ENCODE measurements around the gene DTX3. TPM values are rescaled to one million over a fixed set of nuclear protein-coding genes. Genes with fewer than 3 reads are reported as not detected.
A peak's percentile ranks its signal among the peaks of the same experiment; 100 is the strongest.
"Not testable (repeated sequence)": the region's sequence is repeated elsewhere in the genome, so short reads cannot be mapped to it uniquely, and the experiment has no call there.

DTX3 gene
- total and polyA plus RNA-seq, 9 donors: 20.5 to 36.2 (median 28.3) TPM

DNA sequence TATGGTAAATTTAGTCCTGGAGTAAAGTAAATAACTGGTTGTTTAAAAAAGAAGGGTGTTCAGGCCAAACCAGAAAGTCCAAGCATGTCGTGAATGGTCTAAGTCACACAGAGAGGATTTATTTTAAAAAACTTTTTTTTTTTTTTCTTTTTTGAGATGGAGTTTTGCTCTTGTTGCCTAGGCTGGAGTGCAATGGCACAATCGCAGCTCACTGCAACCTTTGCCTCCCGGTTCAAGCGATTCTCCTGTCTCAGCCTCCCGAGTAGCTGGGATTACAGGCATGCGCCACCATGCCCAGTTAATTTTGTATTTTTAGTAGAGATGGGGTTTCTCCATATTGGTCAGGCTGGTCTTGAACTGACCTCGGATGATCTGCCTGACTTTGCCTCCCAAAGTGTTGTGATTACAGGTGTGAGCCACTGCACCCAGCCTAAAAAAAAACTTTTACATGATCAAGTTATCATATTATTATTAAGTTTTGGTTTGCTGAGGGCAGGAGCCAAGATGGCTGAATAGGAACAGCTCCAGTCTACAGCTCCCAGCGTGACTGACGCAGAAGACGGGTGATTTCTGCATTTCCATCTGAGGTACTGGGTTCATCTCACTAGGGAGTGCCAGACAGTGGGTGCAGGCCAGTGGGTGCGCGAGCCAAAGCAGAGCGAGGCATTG lies 41.5 kb downstream of the DTX3 start:
- H3K27me3 ChIP-seq (ENCODE audit: control insufficient read depth, insufficient read depth, low read length); H3K4me1 ChIP-seq (ENCODE audit: control insufficient read depth, insufficient read depth, low read length); H3K27ac ChIP-seq (ENCODE audit: low read length); H3K9me3 ChIP-seq (replicated peaks; ENCODE audit: control insufficient read depth, low read depth, low read length); H3K36me3 ChIP-seq (ENCODE audit: control insufficient read depth, insufficient read depth, low read length); H3K4me3 ChIP-seq (ENCODE audit: low read length): not testable (repeated sequence)
- WGBS (ENCODE audit: insufficient coverage): no CpG with 5 or more reads among the region's 13 CpGs
- peak; percentile 4 for DNase-seq

- not testable (repeated sequence) for H3K36me3 ChIP-seq (ENCODE audit: control insufficient read depth, insufficient read depth, low read length); H3K27me3 ChIP-seq (ENCODE audit: control insufficient read depth, insufficient read depth, low read length); H3K4me1 ChIP-seq (ENCODE audit: control insufficient read depth, insufficient read depth, low read length); H3K27ac ChIP-seq (ENCODE audit: low read length); H3K4me3 ChIP-seq (ENCODE audit: low read length); H3K9me3 ChIP-seq (replicated peaks; ENCODE audit: control insufficient read depth, low read depth, low read length); DNase-seq
- no CpG with 5 or more reads among the region's 15 CpGs for WGBS (ENCODE audit: insufficient coverage)
Measured at GRCh38 chr12:57646659-57647049, 42.0 kb downstream of the DTX3 start.

GRCh38 chr12:57654042-57654441 lies 49.4 kb downstream of the DTX3 start:
- H3K4me3 ChIP-seq (ENCODE audit: low read length): no peak overlapping the region
- H3K27ac ChIP-seq (ENCODE audit: low read length): no peak overlapping the region
- DNase-seq: no peak
- no peaks in the 10 kb centered on the region for H3K4me1 ChIP-seq (ENCODE audit: control insufficient read depth, insufficient read depth, low read length)
- no peaks in the 10 kb centered on the region for H3K27me3 ChIP-seq (ENCODE audit: control insufficient read depth, insufficient read depth, low read length)
- no peaks in the 10 kb centered on the region for H3K36me3 ChIP-seq (ENCODE audit: control insufficient read depth, insufficient read depth, low read length)
- H3K9me3 ChIP-seq (replicated peaks; ENCODE audit: control insufficient read depth, low read depth, low read length): no peaks in the 10 kb centered on the region
- no CpG with 5 or more reads among the region's 3 CpGs for WGBS (ENCODE audit: insufficient coverage)

DNA sequence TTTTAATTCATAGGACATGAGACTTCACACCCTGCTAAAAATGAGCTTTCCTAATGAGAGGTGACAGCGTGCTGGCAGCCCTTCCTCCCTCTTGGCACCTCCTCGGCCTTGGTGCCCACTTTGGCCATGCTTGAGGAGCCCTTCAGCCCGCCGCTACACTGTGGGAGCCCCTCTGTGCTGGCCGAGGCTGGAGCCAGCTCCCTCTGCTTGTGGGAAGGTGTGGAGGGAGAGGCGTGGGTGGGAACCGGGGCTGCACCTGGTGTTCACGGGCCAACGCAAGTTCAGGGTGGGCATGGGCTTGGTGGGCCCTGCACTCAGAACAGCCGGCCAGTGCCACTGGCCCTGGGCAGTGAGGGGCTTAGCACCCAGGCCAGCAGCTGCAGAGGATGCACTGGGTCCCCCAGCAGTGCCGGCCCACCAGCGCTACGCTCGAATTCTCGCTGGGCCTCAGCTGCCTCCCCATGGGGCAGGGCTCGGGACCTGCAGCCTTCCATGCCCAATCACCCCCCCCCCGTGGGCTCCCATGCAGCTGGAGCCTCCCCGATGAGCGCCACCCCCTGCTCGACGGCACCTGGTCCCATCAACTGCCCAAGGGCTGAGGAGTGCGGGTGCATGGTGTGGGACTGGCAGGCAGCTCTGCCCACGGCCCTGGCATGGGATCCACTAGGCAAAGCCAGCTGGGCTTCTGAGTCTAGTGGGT lies 51.1 kb downstream of the DTX3 start:
- no peaks in the 10 kb centered on the region for H3K4me1 ChIP-seq (ENCODE audit: control insufficient read depth, insufficient read depth, low read length)
- H3K4me3 ChIP-seq (ENCODE audit: low read length): no peak overlapping the region
- no peaks in the 10 kb centered on the region for H3K36me3 ChIP-seq (ENCODE audit: control insufficient read depth, insufficient read depth, low read length)
- 80% methylated on average over 17 of the region's 23 CpGs for WGBS (ENCODE audit: insufficient coverage)
- no peaks in the 10 kb centered on the region for H3K27me3 ChIP-seq (ENCODE audit: control insufficient read depth, insufficient read depth, low read length)
- no peaks in the 10 kb centered on the region for H3K9me3 ChIP-seq (replicated peaks; ENCODE audit: control insufficient read depth, low read depth, low read length)
- no peak for DNase-seq
- no peak overlapping the region for H3K27ac ChIP-seq (ENCODE audit: low read length)

- H3K27me3 ChIP-seq (ENCODE audit: control insufficient read depth, insufficient read depth, low read length); H3K27ac ChIP-seq (ENCODE audit: low read length); H3K9me3 ChIP-seq (replicated peaks; ENCODE audit: control insufficient read depth, low read depth, low read length); H3K4me3 ChIP-seq (ENCODE audit: low read length); H3K36me3 ChIP-seq (ENCODE audit: control insufficient read depth, insufficient read depth, low read length); H3K4me1 ChIP-seq (ENCODE audit: control insufficient read depth, insufficient read depth, low read length); DNase-seq: not testable (repeated sequence)
- WGBS (ENCODE audit: insufficient coverage): no CpG with 5 or more reads among the region's 4 CpGs
Measured at GRCh38 chr12:57656408-57656807, 51.8 kb downstream of the DTX3 start.

- Histone ChIP-seq H3K36me3 (ENCODE audit: control insufficient read depth, insufficient read depth, low read length) (no peaks in the 10 kb centered on the region), H3K27me3 (ENCODE audit: control insufficient read depth, insufficient read depth, low read length) (no peaks in the 10 kb centered on the region), H3K27ac (ENCODE audit: low read length) (no peak overlapping the region), H3K4me1 (ENCODE audit: control insufficient read depth, insufficient read depth, low read length) (no peaks in the 10 kb centered on the region), H3K4me3 (ENCODE audit: low read length) (no peak overlapping the region), H3K9me3 (replicated peaks; ENCODE audit: control insufficient read depth, low read depth, low read length) (no peaks in the 10 kb centered on the region)
- no peak for DNase-seq
- WGBS (ENCODE audit: insufficient coverage): 33% methylated on average over 1 of the region's 3 CpGs
Measured at GRCh38 chr12:57657744-57658143, 53.1 kb downstream of the DTX3 start.

DNA sequence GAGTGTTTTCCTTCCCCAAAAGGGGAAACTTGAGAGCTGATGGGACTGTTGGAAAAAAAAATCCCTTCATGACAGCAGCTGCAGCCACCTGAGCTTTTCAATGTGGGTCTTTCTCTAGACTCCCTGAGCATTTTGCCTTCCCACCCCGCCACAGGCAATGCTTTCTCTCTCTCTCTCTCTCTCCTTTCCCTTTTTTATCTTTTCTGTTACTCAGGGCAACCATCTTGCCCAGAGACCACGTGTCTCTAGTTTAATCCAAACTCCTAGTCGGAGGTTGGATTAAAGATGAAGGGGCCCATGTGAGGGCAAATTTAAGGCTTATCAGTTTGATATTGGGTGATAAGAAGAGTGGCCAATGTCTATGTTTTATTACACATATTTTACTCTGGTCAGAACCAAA lies 54.3 kb downstream of the DTX3 start:
- H3K4me3 ChIP-seq (ENCODE audit: low read length): no peak overlapping the region
- DNase-seq: no peak
- no peak overlapping the region for H3K27ac ChIP-seq (ENCODE audit: low read length)
- H3K9me3 ChIP-seq (replicated peaks; ENCODE audit: control insufficient read depth, low read depth, low read length): no peaks in the 10 kb centered on the region
- H3K36me3 ChIP-seq (ENCODE audit: control insufficient read depth, insufficient read depth, low read length): no peaks in the 10 kb centered on the region
- no peaks in the 10 kb centered on the region for H3K4me1 ChIP-seq (ENCODE audit: control insufficient read depth, insufficient read depth, low read length)
- H3K27me3 ChIP-seq (ENCODE audit: control insufficient read depth, insufficient read depth, low read length): no peaks in the 10 kb centered on the region
- no CpG with 5 or more reads among the region's 3 CpGs for WGBS (ENCODE audit: insufficient coverage)

Other genes starting within 250 kb of the DTX3 start
- gene R3HDM2, start 173.8 kb upstream of the DTX3 start, total RNA-seq: 20.2 TPM
- 10 to 100 TPM; 32.8 to 52.6 (median 40.4) TPM for gene R3HDM2, start 173.8 kb upstream of the DTX3 start, polyA plus RNA-seq (ENCODE audit: insufficient read depth in 1 of 8, insufficient read length in 8 of 8, low replicate concordance in 1 of 8)
- gene INHBC, start 170.0 kb upstream of the DTX3 start, total RNA-seq: not detected
- under 1 TPM in 7 of 8 donors, not detected in 1; 0.07 to 0.19 (median 0.12) TPM for gene INHBC, start 170.0 kb upstream of the DTX3 start, polyA plus RNA-seq (ENCODE audit: insufficient read depth in 1 of 8, insufficient read length in 8 of 8, low replicate concordance in 1 of 8)
- gene INHBE, start 149.5 kb upstream of the DTX3 start, total RNA-seq: 1.8 TPM
- gene INHBE, start 149.5 kb upstream of the DTX3 start, polyA plus RNA-seq (ENCODE audit: insufficient read depth in 1 of 8, insufficient read length in 8 of 8, low replicate concordance in 1 of 8): 1 to 10 TPM; 1.4 to 2.9 (median 2.1) TPM
- gene GLI1, start 145.0 kb upstream of the DTX3 start, total RNA-seq: 7.1 TPM
- gene GLI1, start 145.0 kb upstream of the DTX3 start, polyA plus RNA-seq (ENCODE audit: insufficient read depth in 1 of 8, insufficient read length in 8 of 8, low replicate concordance in 1 of 8): 10 to 100 TPM in 4 of 8 donors, 1 to 10 TPM in 4; 8.4 to 16.2 (median 9.9) TPM
- gene ARHGAP9, start 125.0 kb upstream of the DTX3 start, total RNA-seq: 3.6 TPM
- 1 to 10 TPM; 4.6 to 6.9 (median 5.6) TPM for gene ARHGAP9, start 125.0 kb upstream of the DTX3 start, polyA plus RNA-seq (ENCODE audit: insufficient read depth in 1 of 8, insufficient read length in 8 of 8, low replicate concordance in 1 of 8)
- gene MARS1, start 116.8 kb upstream of the DTX3 start, total RNA-seq: 82.0 TPM
- gene MARS1, start 116.8 kb upstream of the DTX3 start, polyA plus RNA-seq (ENCODE audit: insufficient read depth in 1 of 8, insufficient read length in 8 of 8, low replicate concordance in 1 of 8): 10 to 100 TPM; 82.0 to 99.3 (median 92.3) TPM
- 28.3 TPM for gene DDIT3, start 84.3 kb upstream of the DTX3 start, total RNA-seq
- gene DDIT3, start 84.3 kb upstream of the DTX3 start, polyA plus RNA-seq (ENCODE audit: insufficient read depth in 1 of 8, insufficient read length in 8 of 8, low replicate concordance in 1 of 8): 10 to 100 TPM in 7 of 8 donors, 1 to 10 TPM in 1; 9.7 to 17.9 (median 13.1) TPM
- 11.0 TPM for gene MBD6, start 82.0 kb upstream of the DTX3 start, total RNA-seq
- 10 to 100 TPM; 27.3 to 55.5 (median 33.1) TPM for gene MBD6, start 82.0 kb upstream of the DTX3 start, polyA plus RNA-seq (ENCODE audit: insufficient read depth in 1 of 8, insufficient read length in 8 of 8, low replicate concordance in 1 of 8)
- gene DCTN2, start 57.6 kb upstream of the DTX3 start, total RNA-seq: 108 TPM
- 100 to 1,000 TPM; 139 to 174 (median 155) TPM for gene DCTN2, start 57.6 kb upstream of the DTX3 start, polyA plus RNA-seq (ENCODE audit: insufficient read depth in 1 of 8, insufficient read length in 8 of 8, low replicate concordance in 1 of 8)
- gene KIF5A, start 54.8 kb upstream of the DTX3 start, total RNA-seq: 0.04 TPM
- under 1 TPM in 7 of 8 donors, not detected in 1; 0.07 to 0.85 (median 0.12) TPM for gene KIF5A, start 54.8 kb upstream of the DTX3 start, polyA plus RNA-seq (ENCODE audit: insufficient read depth in 1 of 8, insufficient read length in 8 of 8, low replicate concordance in 1 of 8)
- gene PIP4K2C, start 13.6 kb upstream of the DTX3 start, total RNA-seq: 8.9 TPM
- gene PIP4K2C, start 13.6 kb upstream of the DTX3 start, polyA plus RNA-seq (ENCODE audit: insufficient read depth in 1 of 8, insufficient read length in 8 of 8, low replicate concordance in 1 of 8): 10 to 100 TPM; 10.2 to 14.3 (median 11.7) TPM
- 32.3 TPM for gene ARHGEF25, start 6.6 kb downstream of the DTX3 start, total RNA-seq
- 10 to 100 TPM; 33.3 to 51.2 (median 40.3) TPM for gene ARHGEF25, start 6.6 kb downstream of the DTX3 start, polyA plus RNA-seq (ENCODE audit: insufficient read depth in 1 of 8, insufficient read length in 8 of 8, low replicate concordance in 1 of 8)
- 1.4 TPM for gene B4GALNT1, start 28.4 kb downstream of the DTX3 start, total RNA-seq
- 1 to 10 TPM; 1.9 to 2.9 (median 2.4) TPM for gene B4GALNT1, start 28.4 kb downstream of the DTX3 start, polyA plus RNA-seq (ENCODE audit: insufficient read depth in 1 of 8, insufficient read length in 8 of 8, low replicate concordance in 1 of 8)
- 146 TPM for gene OS9, start 89.3 kb downstream of the DTX3 start, total RNA-seq
- 100 to 1,000 TPM; 114 to 169 (median 131) TPM for gene OS9, start 89.3 kb downstream of the DTX3 start, polyA plus RNA-seq (ENCODE audit: insufficient read depth in 1 of 8, insufficient read length in 8 of 8, low replicate concordance in 1 of 8)
- gene AGAP2, start 133.9 kb downstream of the DTX3 start, total RNA-seq: 3.2 TPM
- 10 to 100 TPM in 6 of 8 donors, 1 to 10 TPM in 2; 8.8 to 13.1 (median 11.0) TPM for gene AGAP2, start 133.9 kb downstream of the DTX3 start, polyA plus RNA-seq (ENCODE audit: insufficient read depth in 1 of 8, insufficient read length in 8 of 8, low replicate concordance in 1 of 8)
- gene TSPAN31, start 140.2 kb downstream of the DTX3 start, total RNA-seq: 26.3 TPM
- 10 to 100 TPM; 37.1 to 52.5 (median 45.9) TPM for gene TSPAN31, start 140.2 kb downstream of the DTX3 start, polyA plus RNA-seq (ENCODE audit: insufficient read depth in 1 of 8, insufficient read length in 8 of 8, low replicate concordance in 1 of 8)
- 92.1 TPM for gene CDK4, start 147.5 kb downstream of the DTX3 start, total RNA-seq
- gene CDK4, start 147.5 kb downstream of the DTX3 start, polyA plus RNA-seq (ENCODE audit: insufficient read depth in 1 of 8, insufficient read length in 8 of 8, low replicate concordance in 1 of 8): 100 to 1,000 TPM; 144 to 192 (median 173) TPM
- gene MARCHF9, start 150.3 kb downstream of the DTX3 start, total RNA-seq: 5.6 TPM
- gene MARCHF9, start 150.3 kb downstream of the DTX3 start, polyA plus RNA-seq (ENCODE audit: insufficient read depth in 1 of 8, insufficient read length in 8 of 8, low replicate concordance in 1 of 8): 10 to 100 TPM in 1 of 8 donors, 1 to 10 TPM in 7; 6.8 to 12.0 (median 7.8) TPM
- 0.62 TPM for gene CYP27B1, start 162.3 kb downstream of the DTX3 start, total RNA-seq
- gene CYP27B1, start 162.3 kb downstream of the DTX3 start, polyA plus RNA-seq (ENCODE audit: insufficient read depth in 1 of 8, insufficient read length in 8 of 8, low replicate concordance in 1 of 8): 1 to 10 TPM in 5 of 8 donors, under 1 TPM in 3; 0.51 to 1.3 (median 1.1) TPM
- 15.3 TPM for gene METTL1, start 167.3 kb downstream of the DTX3 start, total RNA-seq
- 10 to 100 TPM; 20.2 to 33.6 (median 24.1) TPM for gene METTL1, start 167.3 kb downstream of the DTX3 start, polyA plus RNA-seq (ENCODE audit: insufficient read depth in 1 of 8, insufficient read length in 8 of 8, low replicate concordance in 1 of 8)
- 3.9 TPM for gene EEF1AKMT3, start 167.8 kb downstream of the DTX3 start, total RNA-seq
- gene EEF1AKMT3, start 167.8 kb downstream of the DTX3 start, polyA plus RNA-seq (ENCODE audit: insufficient read depth in 1 of 8, insufficient read length in 8 of 8, low replicate concordance in 1 of 8): 1 to 10 TPM; 5.6 to 8.7 (median 6.9) TPM
- gene TSFM, start 178.0 kb downstream of the DTX3 start, total RNA-seq: 24.2 TPM
- 10 to 100 TPM; 26.2 to 38.6 (median 30.0) TPM for gene TSFM, start 178.0 kb downstream of the DTX3 start, polyA plus RNA-seq (ENCODE audit: insufficient read depth in 1 of 8, insufficient read length in 8 of 8, low replicate concordance in 1 of 8)
- 9.0 TPM for gene AVIL, start 213.9 kb downstream of the DTX3 start, total RNA-seq
- 10 to 100 TPM in 4 of 8 donors, 1 to 10 TPM in 4; 6.5 to 25.3 (median 10.3) TPM for gene AVIL, start 213.9 kb downstream of the DTX3 start, polyA plus RNA-seq (ENCODE audit: insufficient read depth in 1 of 8, insufficient read length in 8 of 8, low replicate concordance in 1 of 8)
- 94.3 TPM for gene CTDSP2, start 241.9 kb downstream of the DTX3 start, total RNA-seq
- gene CTDSP2, start 241.9 kb downstream of the DTX3 start, polyA plus RNA-seq (ENCODE audit: insufficient read depth in 1 of 8, insufficient read length in 8 of 8, low replicate concordance in 1 of 8): 100 to 1,000 TPM; 153 to 215 (median 195) TPM

All from muscle of leg (tissue), 11 donors.